HL-60 (cell line): Measurements from ENCODE around the gene BARD1.

ENCODE experiments used
- DNase-seq, 2 experiments: peaks; one replicate each; pipeline ENCODE4 v3.0.0-alpha.2; 2010 to 2020; ENCODE audit warnings: low read depth in 1 of 2, low spot score in 1 of 2
- H3K27ac ChIP-seq: fragments of 250-450 bp; sonication (Bioruptor Pico); replicated peaks from 2 replicates; pipeline ENCODE4 v1.5.1; 2020; ENCODE audit warnings: mild to moderate bottlenecking, moderate library complexity
- H3K27me3 ChIP-seq: fragments of 250-450 bp; sonication (Bioruptor Pico); 2 replicates; pipeline ENCODE4 v1.5.1; 2021; ENCODE audit warnings: mild to moderate bottlenecking, moderate library complexity; ENCODE audit not compliant: insufficient read depth, poor library complexity, severe bottlenecking
- H3K4me3 ChIP-seq: replicated peaks from 2 replicates; pipeline ENCODE4 v1.5.1; 2011; ENCODE audit warnings: mild to moderate bottlenecking, control low read depth, low read length; ENCODE audit not compliant: insufficient read depth
- GABPA ChIP-seq: IDR thresholded peaks from 2 replicates; pipeline ENCODE4 v1.6.1; 2012; ENCODE audit warnings: low read depth
- POLR2AphosphoS5 ChIP-seq: IDR thresholded peaks from 2 replicates; pipeline ENCODE4 v1.6.1; 2012; ENCODE audit warnings: low read depth
- SPI1 ChIP-seq: IDR thresholded peaks from 2 replicates; pipeline ENCODE4 v1.6.1; 2012; ENCODE audit warnings: low read depth, mild to moderate bottlenecking, borderline replicate concordance
- TF ChIP-seq, protein P1 (sequence below): IDR thresholded peaks from 2 replicates; pipeline ENCODE4 v1.6.1; 2012; ENCODE audit warnings: low read depth; ENCODE audit not compliant: insufficient replicate concordance
- TF ChIP-seq, protein P2 (sequence below): IDR thresholded peaks from one replicate; pipeline ENCODE4 v1.5.1; 2011; ENCODE audit warnings: low read length, control low read depth, inconsistent platforms; ENCODE audit not compliant: insufficient read depth

The BARD1 gene

DNA sequence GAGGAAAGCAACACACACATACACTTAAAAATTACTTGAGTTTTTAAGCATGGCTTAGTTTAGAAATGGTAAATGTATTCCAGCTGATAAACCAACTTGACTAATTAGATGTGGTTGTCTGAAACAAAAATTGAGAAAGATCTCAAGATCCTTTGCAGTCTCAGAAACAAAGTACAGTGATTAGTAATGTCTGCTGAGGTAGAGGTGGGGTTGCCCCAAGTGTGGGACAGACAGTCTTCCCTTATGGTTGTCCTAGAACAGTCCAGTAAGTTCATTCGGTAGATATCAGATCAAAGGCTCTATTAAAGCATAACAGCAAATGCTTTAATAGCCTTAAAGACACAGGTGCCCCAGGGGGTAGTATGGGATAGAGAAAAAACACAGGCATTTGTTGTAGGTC is 94.5 kb downstream of the BARD1 start:
- Histone ChIP-seq H3K27ac (no peak overlapping the region), H3K27me3 (no peaks in the 10 kb centered on the region), H3K4me3 (no peak overlapping the region)
- TF ChIP-seq, protein P1, sequence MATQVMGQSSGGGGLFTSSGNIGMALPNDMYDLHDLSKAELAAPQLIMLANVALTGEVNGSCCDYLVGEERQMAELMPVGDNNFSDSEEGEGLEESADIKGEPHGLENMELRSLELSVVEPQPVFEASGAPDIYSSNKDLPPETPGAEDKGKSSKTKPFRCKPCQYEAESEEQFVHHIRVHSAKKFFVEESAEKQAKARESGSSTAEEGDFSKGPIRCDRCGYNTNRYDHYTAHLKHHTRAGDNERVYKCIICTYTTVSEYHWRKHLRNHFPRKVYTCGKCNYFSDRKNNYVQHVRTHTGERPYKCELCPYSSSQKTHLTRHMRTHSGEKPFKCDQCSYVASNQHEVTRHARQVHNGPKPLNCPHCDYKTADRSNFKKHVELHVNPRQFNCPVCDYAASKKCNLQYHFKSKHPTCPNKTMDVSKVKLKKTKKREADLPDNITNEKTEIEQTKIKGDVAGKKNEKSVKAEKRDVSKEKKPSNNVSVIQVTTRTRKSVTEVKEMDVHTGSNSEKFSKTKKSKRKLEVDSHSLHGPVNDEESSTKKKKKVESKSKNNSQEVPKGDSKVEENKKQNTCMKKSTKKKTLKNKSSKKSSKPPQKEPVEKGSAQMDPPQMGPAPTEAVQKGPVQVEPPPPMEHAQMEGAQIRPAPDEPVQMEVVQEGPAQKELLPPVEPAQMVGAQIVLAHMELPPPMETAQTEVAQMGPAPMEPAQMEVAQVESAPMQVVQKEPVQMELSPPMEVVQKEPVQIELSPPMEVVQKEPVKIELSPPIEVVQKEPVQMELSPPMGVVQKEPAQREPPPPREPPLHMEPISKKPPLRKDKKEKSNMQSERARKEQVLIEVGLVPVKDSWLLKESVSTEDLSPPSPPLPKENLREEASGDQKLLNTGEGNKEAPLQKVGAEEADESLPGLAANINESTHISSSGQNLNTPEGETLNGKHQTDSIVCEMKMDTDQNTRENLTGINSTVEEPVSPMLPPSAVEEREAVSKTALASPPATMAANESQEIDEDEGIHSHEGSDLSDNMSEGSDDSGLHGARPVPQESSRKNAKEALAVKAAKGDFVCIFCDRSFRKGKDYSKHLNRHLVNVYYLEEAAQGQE: no peak
- TF ChIP-seq POLR2AphosphoS5 (no peak), GABPA (no peak), SPI1 (no peak)
- TF ChIP-seq, protein P2, sequence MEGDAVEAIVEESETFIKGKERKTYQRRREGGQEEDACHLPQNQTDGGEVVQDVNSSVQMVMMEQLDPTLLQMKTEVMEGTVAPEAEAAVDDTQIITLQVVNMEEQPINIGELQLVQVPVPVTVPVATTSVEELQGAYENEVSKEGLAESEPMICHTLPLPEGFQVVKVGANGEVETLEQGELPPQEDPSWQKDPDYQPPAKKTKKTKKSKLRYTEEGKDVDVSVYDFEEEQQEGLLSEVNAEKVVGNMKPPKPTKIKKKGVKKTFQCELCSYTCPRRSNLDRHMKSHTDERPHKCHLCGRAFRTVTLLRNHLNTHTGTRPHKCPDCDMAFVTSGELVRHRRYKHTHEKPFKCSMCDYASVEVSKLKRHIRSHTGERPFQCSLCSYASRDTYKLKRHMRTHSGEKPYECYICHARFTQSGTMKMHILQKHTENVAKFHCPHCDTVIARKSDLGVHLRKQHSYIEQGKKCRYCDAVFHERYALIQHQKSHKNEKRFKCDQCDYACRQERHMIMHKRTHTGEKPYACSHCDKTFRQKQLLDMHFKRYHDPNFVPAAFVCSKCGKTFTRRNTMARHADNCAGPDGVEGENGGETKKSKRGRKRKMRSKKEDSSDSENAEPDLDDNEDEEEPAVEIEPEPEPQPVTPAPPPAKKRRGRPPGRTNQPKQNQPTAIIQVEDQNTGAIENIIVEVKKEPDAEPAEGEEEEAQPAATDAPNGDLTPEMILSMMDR: no peak
- DNase-seq: no peak

DNA sequence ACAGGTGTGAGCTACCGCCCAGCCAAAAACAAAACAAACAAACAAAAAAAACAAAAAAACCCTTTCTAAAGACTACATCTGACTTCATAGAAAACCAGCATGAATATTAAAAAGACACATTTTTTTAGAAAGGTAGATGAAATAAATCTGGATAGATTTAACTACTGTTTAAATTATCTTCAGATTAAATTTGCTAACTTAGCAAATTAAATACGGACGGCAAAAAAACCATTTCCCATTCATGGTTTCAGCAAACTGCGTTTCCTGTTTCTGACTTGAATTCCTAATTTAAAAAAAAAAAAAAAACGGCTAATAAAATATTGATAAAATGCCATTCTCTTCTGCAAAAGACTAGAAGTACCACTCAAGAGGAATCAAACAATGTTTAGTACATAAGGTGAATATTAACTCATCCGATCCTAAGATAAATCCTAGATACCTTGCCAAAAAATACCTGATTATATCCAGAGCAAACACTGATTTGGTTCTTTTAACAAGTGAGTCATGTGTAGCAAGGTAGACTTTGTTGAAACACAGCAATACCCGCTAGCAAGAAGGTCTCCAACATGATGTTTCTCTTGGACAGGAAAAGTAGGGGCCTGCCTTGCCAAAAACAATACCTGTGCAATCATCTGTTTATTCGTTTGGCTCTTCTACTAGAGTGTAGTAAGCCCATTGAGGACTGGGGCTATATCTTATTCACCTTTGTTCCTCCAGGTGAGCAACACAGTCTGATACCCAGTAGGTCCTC is 96.2 kb downstream of the BARD1 start:
- H3K4me3 ChIP-seq: no peak overlapping the region
- no peak overlapping the region for H3K27ac ChIP-seq
- H3K27me3 ChIP-seq: no peaks in the 10 kb centered on the region
- DNase-seq: no peak
- TF ChIP-seq POLR2AphosphoS5 (no peak), SPI1 (no peak)
- TF ChIP-seq, protein P2: no peak

DNA sequence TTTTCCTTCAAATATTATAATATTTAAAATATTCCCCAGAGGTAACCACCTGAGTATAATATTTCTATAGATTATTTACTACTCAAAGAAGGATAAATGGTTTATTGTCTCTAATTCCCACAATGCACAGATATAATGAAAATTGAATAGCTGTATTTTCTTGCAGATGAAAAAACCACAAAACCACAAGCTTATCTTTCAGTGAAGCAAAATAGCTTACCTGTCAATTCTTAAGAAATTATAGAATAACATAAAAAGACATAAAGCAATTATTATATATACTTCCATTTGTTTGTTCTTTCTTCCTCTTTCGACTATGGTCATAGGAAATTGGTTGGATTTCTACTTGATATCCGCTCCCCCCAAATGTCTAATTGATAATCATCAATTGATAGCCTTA is 98.8 kb downstream of the BARD1 start:
- H3K27ac ChIP-seq: no peak overlapping the region
- DNase-seq: no peak
- no peaks in the 10 kb centered on the region for H3K27me3 ChIP-seq
- TF ChIP-seq POLR2AphosphoS5 (no peak), SPI1 (no peak), GABPA (no peak)
- TF ChIP-seq, protein P2: no peak
- TF ChIP-seq, protein P1: no peak
- no peak overlapping the region for H3K4me3 ChIP-seq

DNA sequence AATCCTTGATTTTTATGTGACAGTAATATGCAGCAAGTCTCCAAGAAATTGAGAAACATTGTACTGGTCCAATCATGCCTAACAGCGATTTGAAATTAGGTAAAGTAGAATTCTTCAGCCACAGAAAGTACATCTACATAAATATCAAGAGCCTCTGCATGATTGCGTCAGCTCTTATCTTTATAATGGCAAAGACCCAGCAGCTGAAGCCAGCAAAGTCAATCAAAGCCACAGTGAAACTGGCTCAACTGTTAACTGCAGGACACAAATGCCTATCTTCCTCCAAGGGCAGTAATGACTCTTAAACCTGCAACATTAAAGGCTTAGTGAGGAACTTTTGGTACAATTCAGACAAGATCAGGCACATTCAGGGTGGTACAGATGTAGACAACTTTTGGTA is 102.5 kb downstream of the BARD1 start:
- no peak overlapping the region for H3K27ac ChIP-seq
- DNase-seq: no peak
- H3K27me3 ChIP-seq: no peaks in the 10 kb centered on the region
- TF ChIP-seq GABPA (no peak), POLR2AphosphoS5 (no peak), SPI1 (no peak)
- TF ChIP-seq, protein P2: no peak
- TF ChIP-seq, protein P1: no peak
- no peak overlapping the region for H3K4me3 ChIP-seq
